Spinal cord (tissue), 10 donors: ENCODE results near the gene DHODH. TPM values are rescaled to one million over a fixed set of nuclear protein-coding genes. Genes with fewer than 3 reads are reported as not detected.

Source experiments
- DNase-seq, 6 donors: peaks; one replicate each; pipeline versions ENCODE4 v3.0.0 to v3.0.0-alpha.2; 2013 to 2015; ENCODE audit warnings: low spot score in 6 of 6, low read depth in 4 of 6
- H3K27ac ChIP-seq: one replicate; pipeline ENCODE4 v1.5.1; 2013; ENCODE audit warnings: low read depth, low read length, control low read depth
- H3K27me3 ChIP-seq: one replicate; pipeline ENCODE4 v1.6.1; 2013; ENCODE audit warnings: low read length; ENCODE audit not compliant: control insufficient read depth, insufficient read depth
- H3K36me3 ChIP-seq: one replicate; pipeline ENCODE4 v1.6.1; 2013; ENCODE audit warnings: low read length; ENCODE audit not compliant: control insufficient read depth, insufficient read depth
- H3K4me1 ChIP-seq: one replicate; pipeline ENCODE4 v1.6.1; 2013; ENCODE audit warnings: low read length; ENCODE audit not compliant: control insufficient read depth, insufficient read depth
- H3K4me3 ChIP-seq: one replicate; pipeline ENCODE4 v1.5.1; 2013; ENCODE audit warnings: low read depth, low read length, control low read depth
- H3K9me3 ChIP-seq: one replicate; pipeline ENCODE4 v1.6.1; 2013; ENCODE audit warnings: low read length; ENCODE audit not compliant: control insufficient read depth, insufficient read depth
- WGBS: methylation state at CpG from one replicate; pipeline ENCODE4 v1.1.5; 2013; ENCODE audit warnings: missing lambda C conversion rate; ENCODE audit not compliant: insufficient coverage; 5-methylcytosine and 5-hydroxymethylcytosine counted together
- polyA plus RNA-seq, 2 donors: library from polyadenylated mRNA; unstranded; fragments of 120-200 nt; gene quantifications; one replicate each; pipeline ENCODE4 v1.2.1, GENCODE V29; 2013; ENCODE audit not compliant: insufficient read length in 2 of 2
- total RNA-seq, 2 donors: library from RNA; depleted of rRNA in 1 of 2; stranded (reverse); fragments of 120-200 nt in 1 of 2; fragments of >200 nt in 1 of 2; gene quantifications; one replicate each; pipeline versions ENCODE4 v1.2.3 to v1.2.4, GENCODE V29; 2013 to 2014
- donor health status: healthy.

The DHODH gene
- total and polyA plus RNA-seq, 4 donors, result 3.6 to 13.7 (median 8.3) TPM

DNA sequence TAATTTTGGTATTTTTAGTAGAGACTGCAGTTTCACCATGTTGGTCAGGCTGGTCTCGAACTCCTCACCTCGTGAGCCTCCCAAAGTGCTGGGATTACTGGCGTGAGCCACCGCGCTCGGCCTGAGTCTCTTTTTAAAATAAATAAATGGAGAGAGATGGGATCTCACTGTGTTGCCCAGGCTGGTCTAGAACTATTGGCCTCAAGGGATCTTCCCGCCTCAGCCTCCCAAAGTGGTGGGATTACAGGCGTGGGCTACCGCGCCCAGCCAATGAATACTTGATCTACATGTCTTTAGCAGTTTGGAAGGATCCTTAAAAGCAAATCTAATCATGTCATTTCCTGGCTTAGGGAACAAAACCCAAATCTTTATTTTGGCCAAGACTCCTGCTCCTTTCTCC lies 1.2 kb downstream of the DHODH start:
- no peak overlapping the region for H3K27ac ChIP-seq
- H3K4me3 ChIP-seq, result no peak overlapping the region
- H3K27me3 ChIP-seq, result no peaks in the 10 kb centered on the region
- 98% methylated on average over 8 of the region's 10 CpGs for WGBS
- DNase-seq, result no peak
- peaks cover 16% of the 10 kb centered on the region for H3K4me1 ChIP-seq
- peaks cover 13% of the 10 kb centered on the region for H3K36me3 ChIP-seq
- no peaks in the 10 kb centered on the region for H3K9me3 ChIP-seq

DNA sequence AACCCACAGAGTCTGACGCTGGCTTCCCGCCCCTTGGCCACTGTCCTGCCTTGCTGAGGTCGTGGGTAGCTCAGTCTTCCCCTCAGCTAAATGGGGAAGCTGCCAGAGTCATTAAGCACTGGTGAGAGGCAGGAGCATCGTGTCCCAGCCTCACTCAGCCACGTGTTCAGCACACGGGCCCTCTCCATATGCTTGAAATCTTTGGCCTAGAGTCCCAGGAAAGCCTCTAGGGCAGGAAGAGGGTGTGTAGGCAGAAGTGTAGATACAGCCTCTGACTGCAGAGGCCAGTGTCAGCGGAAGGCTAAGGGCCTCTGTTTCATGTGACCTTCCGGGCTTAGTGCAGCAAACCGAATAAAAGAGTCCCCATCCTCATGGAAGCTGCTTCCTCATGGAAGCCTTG lies 4.1 kb downstream of the DHODH start:
- Histone ChIP-seq H3K27ac (no peak overlapping the region), H3K9me3 (no peaks in the 10 kb centered on the region), H3K4me1 (peaks cover 16% of the 10 kb centered on the region), H3K36me3 (peaks cover 15% of the 10 kb centered on the region), H3K4me3 (no peak overlapping the region), H3K27me3 (no peaks in the 10 kb centered on the region)
- 79% methylated on average over 8 of the region's 9 CpGs for whole genome bisulfite sequencing
- no peak for DNase-seq

DNA sequence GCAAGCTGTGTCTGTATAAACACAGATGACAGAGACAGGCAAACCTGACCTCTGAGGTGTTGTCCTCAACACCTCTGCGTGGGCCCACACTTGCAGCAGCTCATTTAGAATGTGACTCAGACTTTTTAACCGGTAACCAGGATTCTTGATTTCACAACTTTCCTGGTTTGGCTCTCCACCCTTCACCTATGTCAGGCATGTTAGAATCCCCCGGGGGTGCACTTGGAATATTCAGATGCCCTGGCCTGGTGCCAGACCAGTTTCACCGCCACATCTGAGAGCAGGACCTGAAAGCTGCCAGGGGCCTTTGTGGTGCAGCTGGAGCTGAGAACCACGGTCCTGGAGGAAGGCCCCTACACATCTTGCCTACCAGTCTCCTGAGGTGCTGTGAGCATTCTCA lies 4.8 kb downstream of the DHODH start:
- peaks cover 22% of the 10 kb centered on the region for H3K36me3 ChIP-seq
- no peaks in the 10 kb centered on the region for H3K9me3 ChIP-seq
- WGBS, result 57% methylated on average over 5 of the region's 5 CpGs
- H3K27ac ChIP-seq, result no peak overlapping the region
- peaks cover 12% of the 10 kb centered on the region for H3K4me1 ChIP-seq
- H3K27me3 ChIP-seq, result no peaks in the 10 kb centered on the region
- H3K4me3 ChIP-seq, result no peak overlapping the region
- no peak for DNase-seq

DNA sequence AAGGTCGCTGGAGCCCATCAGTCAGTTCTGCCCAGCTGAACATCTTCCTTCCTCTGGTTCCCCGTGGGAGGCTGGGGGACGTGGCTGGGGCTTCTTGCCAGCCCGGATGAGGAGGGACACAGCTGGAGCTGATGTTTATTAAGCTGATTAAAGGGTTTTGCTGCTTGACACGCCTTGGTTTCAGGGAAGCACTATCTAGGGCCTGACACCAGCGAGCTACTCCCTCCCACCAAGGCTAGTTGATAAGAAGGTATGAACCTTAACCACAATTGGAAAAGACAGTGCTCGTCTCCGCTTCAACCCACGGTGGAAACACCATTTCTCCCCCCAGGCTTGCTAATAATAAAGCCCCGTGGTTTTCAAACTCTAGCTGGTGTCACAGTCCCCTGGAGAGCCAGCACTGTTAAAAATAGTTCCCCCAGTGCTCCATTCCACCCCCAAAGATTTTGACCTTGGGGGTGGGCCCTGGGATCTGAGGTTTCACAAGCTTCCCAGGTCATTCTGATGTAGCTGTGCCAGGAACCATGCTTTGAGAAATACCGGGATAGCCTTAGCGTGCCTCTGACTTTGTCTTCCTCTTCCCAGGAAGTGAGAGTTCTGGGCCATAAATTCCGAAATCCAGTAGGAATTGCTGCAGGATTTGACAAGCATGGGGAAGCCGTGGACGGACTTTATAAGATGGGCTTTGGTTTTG lies 5.5 kb downstream of the DHODH start:
- Histone ChIP-seq H3K9me3 (no peaks in the 10 kb centered on the region), H3K4me3 (no peak overlapping the region), H3K4me1 (peaks cover 7% of the 10 kb centered on the region), H3K36me3 (peaks cover 25% of the 10 kb centered on the region), H3K27me3 (no peaks in the 10 kb centered on the region), H3K27ac (no peak overlapping the region)
- DNase-seq, result peak in 1 of 6 donors; percentile 7
- WGBS, result 55% methylated on average over 7 of the region's 15 CpGs

DNA sequence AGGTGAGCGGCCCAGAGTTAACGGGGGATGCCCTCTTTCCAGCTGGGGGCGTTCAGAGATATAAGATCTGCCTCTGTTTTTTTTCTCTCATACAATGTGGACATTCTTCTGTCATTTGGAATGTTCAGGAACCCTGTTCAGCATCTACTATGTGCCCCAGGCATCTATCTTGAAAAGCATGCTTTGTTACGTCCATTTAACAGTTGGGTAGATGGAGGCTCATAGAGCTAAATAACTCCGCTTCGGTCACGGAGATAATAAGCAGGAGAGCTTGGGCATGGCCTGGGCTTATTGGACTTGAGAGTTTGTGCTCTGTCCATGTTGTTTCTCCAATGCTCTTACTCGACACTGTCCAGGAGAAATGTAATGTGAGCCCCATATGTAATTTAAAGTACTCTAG lies 6.1 kb downstream of the DHODH start:
- WGBS, result 80% methylated on average over 2 of the region's 8 CpGs
- no peak for DNase-seq
- Histone ChIP-seq H3K27me3 (no peaks in the 10 kb centered on the region), H3K4me3 (no peak overlapping the region), H3K27ac (no peak overlapping the region), H3K36me3 (peaks cover 25% of the 10 kb centered on the region), H3K9me3 (no peaks in the 10 kb centered on the region), H3K4me1 (peaks cover 5% of the 10 kb centered on the region)

DNA sequence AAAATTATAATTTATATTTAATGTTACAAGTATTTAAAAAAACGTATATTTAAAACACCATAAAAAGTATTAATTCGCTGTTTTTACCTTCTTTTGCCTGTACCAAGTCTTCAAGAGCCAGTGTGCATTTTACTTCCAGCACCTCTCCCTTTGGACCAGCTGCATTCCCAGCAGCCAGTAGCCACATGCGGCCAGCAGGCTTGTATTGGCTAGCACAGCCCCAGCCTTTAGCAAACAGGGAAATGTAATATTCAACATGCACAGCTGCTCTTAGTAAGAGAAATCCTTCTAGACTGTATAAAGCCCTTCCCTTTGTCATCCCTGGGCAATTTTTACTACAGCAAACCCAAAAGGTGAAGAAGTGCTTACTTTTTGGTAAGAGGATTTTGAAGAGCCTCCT lies 6.6 kb downstream of the DHODH start:
- Histone ChIP-seq H3K36me3 (peaks cover 25% of the 10 kb centered on the region), H3K9me3 (no peaks in the 10 kb centered on the region), H3K4me3 (no peak overlapping the region), H3K27ac (no peak overlapping the region), H3K27me3 (no peaks in the 10 kb centered on the region), H3K4me1 (peaks cover 5% of the 10 kb centered on the region)
- DNase-seq, result no peak
- WGBS, result 100% methylated on average over 2 of the region's 3 CpGs

DNA sequence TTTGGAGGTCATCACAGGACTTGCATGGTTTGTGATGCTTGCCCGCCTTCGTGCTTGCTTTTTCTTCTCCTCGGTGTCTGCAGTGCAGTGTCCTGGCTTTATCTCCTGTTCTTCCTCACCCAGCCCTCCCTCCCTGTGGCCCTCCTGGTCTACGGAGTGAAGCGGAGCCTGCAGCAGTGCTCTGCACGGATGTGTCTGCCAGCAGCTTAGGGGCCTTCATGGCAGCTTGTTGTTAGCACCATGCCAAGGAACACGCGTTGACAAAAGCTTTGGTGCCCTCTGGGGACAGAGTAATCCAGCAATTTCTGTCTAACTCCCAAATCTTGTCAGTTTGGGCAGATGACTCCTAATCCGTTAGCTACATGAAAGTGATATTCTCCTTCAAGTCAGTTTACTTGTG lies 9.9 kb downstream of the DHODH start:
- no peaks in the 10 kb centered on the region for H3K9me3 ChIP-seq

DNA sequence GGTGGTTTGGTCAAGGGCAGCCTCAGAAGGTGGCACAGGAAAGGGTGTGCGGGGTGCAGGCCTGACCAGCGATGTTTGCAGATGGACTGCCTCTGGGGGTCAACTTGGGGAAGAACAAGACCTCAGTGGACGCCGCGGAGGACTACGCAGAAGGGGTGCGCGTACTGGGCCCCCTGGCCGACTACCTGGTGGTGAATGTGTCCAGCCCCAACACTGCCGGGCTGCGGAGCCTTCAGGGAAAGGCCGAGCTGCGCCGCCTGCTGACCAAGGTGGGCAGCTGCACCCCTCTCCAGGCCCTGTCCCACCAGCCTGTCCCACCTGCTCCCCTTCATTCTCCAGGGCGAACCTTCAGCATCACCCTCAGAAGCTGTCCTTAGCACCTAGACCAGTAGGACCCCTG lies 12.5 kb downstream of the DHODH start:
- Histone ChIP-seq H3K4me1 (no peaks in the 10 kb centered on the region), H3K9me3 (no peaks in the 10 kb centered on the region), H3K4me3 (no peak overlapping the region), H3K27me3 (no peaks in the 10 kb centered on the region), H3K36me3 (peaks cover 60% of the 10 kb centered on the region), H3K27ac (no peak overlapping the region)
- no peak for DNase-seq
- WGBS, result 71% methylated on average over 15 of the region's 15 CpGs

More for the DNA sequence above, 9.9 kb downstream of the DHODH start:
- 80% methylated on average over 8 of the region's 9 CpGs for WGBS
- Histone ChIP-seq H3K4me1 (peaks cover 4% of the 10 kb centered on the region), H3K27me3 (no peaks in the 10 kb centered on the region), H3K27ac (no peak overlapping the region), H3K4me3 (no peak overlapping the region), H3K36me3 (peaks cover 45% of the 10 kb centered on the region)
- no peak for DNase-seq

DNA sequence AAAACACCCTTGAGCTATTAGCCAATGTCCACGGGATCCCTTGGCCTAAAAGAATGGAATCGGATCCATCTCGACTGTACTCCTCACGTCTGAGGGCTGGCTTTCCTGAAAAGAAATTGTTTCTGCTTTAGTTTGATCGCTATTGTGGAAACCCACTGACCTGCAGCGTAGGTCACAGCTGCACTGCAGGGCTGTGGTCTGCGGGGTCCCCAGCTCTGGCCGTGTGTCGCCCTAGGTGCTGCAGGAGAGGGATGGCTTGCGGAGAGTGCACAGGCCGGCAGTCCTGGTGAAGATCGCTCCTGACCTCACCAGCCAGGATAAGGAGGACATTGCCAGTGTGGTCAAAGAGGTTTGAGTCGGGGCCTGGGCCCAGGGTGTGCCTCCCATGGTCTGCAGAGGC lies 13.6 kb downstream of the DHODH start:
- no peak for DNase-seq
- Histone ChIP-seq H3K36me3 (peaks cover 60% of the 10 kb centered on the region), H3K4me1 (no peaks in the 10 kb centered on the region), H3K4me3 (no peak overlapping the region), H3K27ac (no peak overlapping the region), H3K9me3 (no peaks in the 10 kb centered on the region), H3K27me3 (no peaks in the 10 kb centered on the region)
- WGBS, result 78% methylated on average over 13 of the region's 13 CpGs

DNA sequence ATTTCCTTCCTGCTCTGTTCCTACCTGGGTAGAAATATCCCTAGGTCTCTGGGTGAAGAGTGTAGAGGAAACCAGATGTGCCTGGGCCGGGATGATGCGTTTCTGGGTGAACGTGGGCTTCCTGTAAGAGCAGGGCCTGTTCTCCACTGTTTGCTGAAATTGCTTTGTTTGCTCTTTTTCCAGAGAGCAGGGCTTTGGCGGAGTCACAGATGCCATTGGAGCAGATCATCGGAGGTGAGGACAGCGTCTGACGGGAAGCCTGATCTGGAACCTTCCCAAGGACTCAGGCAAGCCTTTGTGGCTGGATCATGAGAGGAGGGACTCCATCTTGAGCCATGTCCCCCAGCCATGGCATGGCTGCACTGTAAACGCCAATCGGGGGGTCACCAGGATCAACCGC lies 15.4 kb downstream of the DHODH start:
- 91% methylated on average over 9 of the region's 10 CpGs for WGBS

More for the DNA sequence above, 15.4 kb downstream of the DHODH start:
- Histone ChIP-seq H3K9me3 (no peaks in the 10 kb centered on the region), H3K36me3 (peaks cover 49% of the 10 kb centered on the region), H3K27ac (no peak overlapping the region), H3K4me1 (no peaks in the 10 kb centered on the region), H3K27me3 (no peaks in the 10 kb centered on the region), H3K4me3 (no peak overlapping the region)
- no peak for DNase-seq
